HepG2 (cell line): ENCODE data around the gene SLC29A3. TPM values are rescaled to one million over a fixed set of nuclear protein-coding genes. Genes with fewer than 3 reads are reported as not detected.
"Not testable (repeated sequence)": the region's sequence is repeated elsewhere in the genome, so short reads cannot be mapped to it uniquely, and the experiment has no call there.

Experiments used
- ATAC-seq: fragments of 200-7000 bp; cut with Tn5 transposase; 3 replicates; pipeline ENCODE4 v1.9.1; 2020; ENCODE audit warnings: mild to moderate bottlenecking, moderate library complexity
- BruUV-seq: library from RNA; stranded (reverse); fragments of 400-500 nt; replicated peaks from 2 replicates; lab custom pipeline; 2021; lab: Mats Ljungman, UMichigan
- CTCF ChIA-PET: fragments of 300-600 bp; formaldehyde crosslinking; extraction: SDS; loops from one replicate; lab custom pipeline; 2021; ENCODE audit warnings: low total read pairs, inconsistent platforms, low intra/inter-chr PET ratio; lab: Yijun Ruan, JAX
- POLR2A ChIA-PET: fragments of 350-600 bp; sonication (Branson Sonifier 250); formaldehyde crosslinking; loops from one replicate; lab custom pipeline; 2020; ENCODE audit warnings: antibody characterized with exemption, inconsistent platforms; lab: Yijun Ruan, JAX
- DNase-seq: peaks from one replicate; pipeline ENCODE4 v3.0.0-alpha.2; 2015; ENCODE audit warnings: low spot score
- FAIRE-seq: peaks from 3 replicates; lab custom pipeline; 2011; peaks lifted over from hg19 to GRCh38; lab: Jason Lieb, UNC
- H2AFZ ChIP-seq: one replicate; pipeline ENCODE4 v1.6.1; 2011; ENCODE audit warnings: low read length, inconsistent platforms
- H3K27ac ChIP-seq: fragments of 300-600 bp; 3 replicates; pipeline ENCODE4 v1.8.0; 2011; ENCODE audit warnings: mixed run types, mild to moderate bottlenecking, mixed read lengths, low read length, inconsistent platforms; ENCODE audit not compliant: insufficient read depth; ENCODE audit errors: extremely low read length
- H3K27me3 ChIP-seq, 2 experiments: fragments of 200-600 bp in 1 of 2; 2 replicates in 1 of 2; 3 replicates in 1 of 2; pipeline versions ENCODE4 v1.6.0 to v1.8.0; 2011; ENCODE audit warnings: low read length in 2 of 2, mild to moderate bottlenecking in 2 of 2, moderate library complexity in 2 of 2, inconsistent platforms in 1 of 2; ENCODE audit not compliant: insufficient read depth in 2 of 2, control insufficient read depth in 1 of 2
- H3K36me3 ChIP-seq, 2 experiments: fragments of 200-600 bp in 1 of 2; replicated peaks in 1 of 2; 2 replicates in 1 of 2; 3 replicates in 1 of 2; pipeline versions ENCODE4 v1.5.1 to v1.8.0; 2011; ENCODE audit warnings: low read length in 2 of 2, inconsistent platforms in 1 of 2; ENCODE audit not compliant: insufficient read depth in 2 of 2, control insufficient read depth in 1 of 2
- H3K4me1 ChIP-seq: 2 replicates; pipeline ENCODE4 v1.5.1; 2012; ENCODE audit warnings: low read length, inconsistent platforms; ENCODE audit not compliant: insufficient read depth
- H3K4me2 ChIP-seq: 2 replicates; pipeline ENCODE4 v1.6.0; 2011; ENCODE audit warnings: low read depth, low read length, inconsistent platforms
- H3K4me3 ChIP-seq, 3 experiments: fragments of 200-600 bp in 1 of 3; sonication (generic), shearing (Covaris generic) in 1 of 3; replicated peaks in 1 of 3; 2 replicates each; pipeline ENCODE4 v1.5.1; 2011 to 2016; ENCODE audit warnings: low read length in 3 of 3, inconsistent platforms in 2 of 3, low read depth in 2 of 3, mild to moderate bottlenecking in 2 of 3, control low read depth in 1 of 3, mixed read lengths in 1 of 3; ENCODE audit not compliant: insufficient read depth in 1 of 3
- H3K79me2 ChIP-seq: one replicate; pipeline ENCODE4 v1.6.1; 2011; ENCODE audit warnings: low read length, inconsistent platforms; ENCODE audit not compliant: insufficient read depth
- H3K9ac ChIP-seq: 2 replicates; pipeline ENCODE4 v1.6.0; 2011; ENCODE audit warnings: mild to moderate bottlenecking, low read depth, low read length, inconsistent platforms; ENCODE audit not compliant: insufficient read depth
- H3K9me3 ChIP-seq: 2 replicates; pipeline ENCODE4 v1.5.1; 2012; ENCODE audit warnings: mild to moderate bottlenecking, low read length
- H4K20me1 ChIP-seq: 2 replicates; pipeline ENCODE4 v1.6.0; 2011; ENCODE audit warnings: inconsistent platforms, mild to moderate bottlenecking, low read length, moderate library complexity; ENCODE audit not compliant: insufficient read depth
- ZFX ChIP-seq: sonication (generic); formaldehyde crosslinking; IDR thresholded peaks from 2 replicates; pipeline ENCODE4 v1.4.0; 2020; ENCODE audit warnings: mild to moderate bottlenecking, low read depth, missing genetic modification reagents, moderate library complexity
- WGBS: methylation state at CpG from one replicate; pipeline ENCODE4 v1.1.6; 2017; ENCODE audit warnings: low lambda C conversion rate; 5-methylcytosine and 5-hydroxymethylcytosine counted together
- in situ Hi-C: cut with HindIII; loops from 2 replicates; pipeline ENCODE4 v1.10.0; 2017; ENCODE audit warnings: low pct_unique_long_range_greater_than_20kb; ENCODE audit not compliant: extremely low pct_ligation_motif_present
- intact Hi-C: fragments of 100-400 bp; cut with micrococcal nuclease; formaldehyde crosslinking; loops from one replicate; pipeline ENCODE4 v1.10.0; 2022; ENCODE audit not compliant: unreplicated experiment
- polyA plus RNA-seq, 8 experiments: library from polyadenylated mRNA; depleted of rRNA in 3 of 8; stranded (reverse) in 7 of 8; unstranded in 1 of 8; fragments of >200 nt; fragmentation: Illumina TruSeq in 4 of 8; extraction: Trizol in 4 of 8; gene quantifications; 2 replicates each; pipeline versions ENCODE4 v1.2.1 to v1.2.3, GENCODE V29; 2011 to 2016; ENCODE audit warnings: low read depth in 4 of 8, missing spikeins in 1 of 8, mixed read lengths in 1 of 8; ENCODE audit not compliant: insufficient read depth in 1 of 8
- total RNA-seq, 5 experiments: library from RNA; depleted of rRNA; stranded (reverse); fragments of >200 nt; fragmentation: Illumina TruSeq; extraction: Trizol; gene quantifications; 2 replicates each; pipeline ENCODE4 v1.2.3, GENCODE V29; 2016; ENCODE audit warnings: low read depth in 1 of 5
- TF ChIP-seq, protein P1 (sequence below): sonication (generic); formaldehyde crosslinking; IDR thresholded peaks from 2 replicates; pipeline ENCODE4 v1.9.0; 2021; ENCODE audit warnings: mild to moderate bottlenecking, missing genetic modification reagents
- TF ChIP-seq, protein P2 (sequence below): fragments of 450-650 bp; IDR thresholded peaks from 2 replicates; pipeline ENCODE4 v1.6.1; 2017; ENCODE audit warnings: mild to moderate bottlenecking
- TF ChIP-seq, protein P3 (sequence below): sonication (generic); formaldehyde crosslinking; IDR thresholded peaks from 2 replicates; pipeline ENCODE4 v1.5.0; 2020; ENCODE audit warnings: mild to moderate bottlenecking, missing genetic modification reagents

The SLC29A3 gene
- total and polyA plus RNA-seq, 2 of the 13 experiments (the other 11 are each of a cell fraction or from before 2014, with no cell fraction given) = 8.6 to 11.8 TPM

DNA sequence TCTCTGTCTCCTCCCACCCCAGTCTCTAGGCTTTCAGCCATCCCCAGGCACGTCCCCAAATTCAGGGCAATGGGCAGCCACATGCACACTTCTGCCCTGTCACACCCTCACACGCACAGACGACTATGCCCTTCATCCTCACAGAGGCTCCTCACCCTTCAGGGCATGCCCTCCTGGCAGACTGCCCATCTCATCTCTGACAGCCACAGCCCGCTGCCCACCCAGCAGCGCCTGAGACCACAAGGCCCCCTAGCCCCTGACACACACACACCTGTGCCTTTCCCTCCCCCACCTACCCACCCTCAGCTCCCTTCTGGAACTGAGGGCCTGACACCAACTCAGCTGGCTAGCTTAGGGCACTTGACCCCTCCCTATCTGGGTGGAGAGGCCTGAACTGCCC, 23.0 kb upstream of the SLC29A3 start (continued):
- TF ChIP-seq, protein P1, sequence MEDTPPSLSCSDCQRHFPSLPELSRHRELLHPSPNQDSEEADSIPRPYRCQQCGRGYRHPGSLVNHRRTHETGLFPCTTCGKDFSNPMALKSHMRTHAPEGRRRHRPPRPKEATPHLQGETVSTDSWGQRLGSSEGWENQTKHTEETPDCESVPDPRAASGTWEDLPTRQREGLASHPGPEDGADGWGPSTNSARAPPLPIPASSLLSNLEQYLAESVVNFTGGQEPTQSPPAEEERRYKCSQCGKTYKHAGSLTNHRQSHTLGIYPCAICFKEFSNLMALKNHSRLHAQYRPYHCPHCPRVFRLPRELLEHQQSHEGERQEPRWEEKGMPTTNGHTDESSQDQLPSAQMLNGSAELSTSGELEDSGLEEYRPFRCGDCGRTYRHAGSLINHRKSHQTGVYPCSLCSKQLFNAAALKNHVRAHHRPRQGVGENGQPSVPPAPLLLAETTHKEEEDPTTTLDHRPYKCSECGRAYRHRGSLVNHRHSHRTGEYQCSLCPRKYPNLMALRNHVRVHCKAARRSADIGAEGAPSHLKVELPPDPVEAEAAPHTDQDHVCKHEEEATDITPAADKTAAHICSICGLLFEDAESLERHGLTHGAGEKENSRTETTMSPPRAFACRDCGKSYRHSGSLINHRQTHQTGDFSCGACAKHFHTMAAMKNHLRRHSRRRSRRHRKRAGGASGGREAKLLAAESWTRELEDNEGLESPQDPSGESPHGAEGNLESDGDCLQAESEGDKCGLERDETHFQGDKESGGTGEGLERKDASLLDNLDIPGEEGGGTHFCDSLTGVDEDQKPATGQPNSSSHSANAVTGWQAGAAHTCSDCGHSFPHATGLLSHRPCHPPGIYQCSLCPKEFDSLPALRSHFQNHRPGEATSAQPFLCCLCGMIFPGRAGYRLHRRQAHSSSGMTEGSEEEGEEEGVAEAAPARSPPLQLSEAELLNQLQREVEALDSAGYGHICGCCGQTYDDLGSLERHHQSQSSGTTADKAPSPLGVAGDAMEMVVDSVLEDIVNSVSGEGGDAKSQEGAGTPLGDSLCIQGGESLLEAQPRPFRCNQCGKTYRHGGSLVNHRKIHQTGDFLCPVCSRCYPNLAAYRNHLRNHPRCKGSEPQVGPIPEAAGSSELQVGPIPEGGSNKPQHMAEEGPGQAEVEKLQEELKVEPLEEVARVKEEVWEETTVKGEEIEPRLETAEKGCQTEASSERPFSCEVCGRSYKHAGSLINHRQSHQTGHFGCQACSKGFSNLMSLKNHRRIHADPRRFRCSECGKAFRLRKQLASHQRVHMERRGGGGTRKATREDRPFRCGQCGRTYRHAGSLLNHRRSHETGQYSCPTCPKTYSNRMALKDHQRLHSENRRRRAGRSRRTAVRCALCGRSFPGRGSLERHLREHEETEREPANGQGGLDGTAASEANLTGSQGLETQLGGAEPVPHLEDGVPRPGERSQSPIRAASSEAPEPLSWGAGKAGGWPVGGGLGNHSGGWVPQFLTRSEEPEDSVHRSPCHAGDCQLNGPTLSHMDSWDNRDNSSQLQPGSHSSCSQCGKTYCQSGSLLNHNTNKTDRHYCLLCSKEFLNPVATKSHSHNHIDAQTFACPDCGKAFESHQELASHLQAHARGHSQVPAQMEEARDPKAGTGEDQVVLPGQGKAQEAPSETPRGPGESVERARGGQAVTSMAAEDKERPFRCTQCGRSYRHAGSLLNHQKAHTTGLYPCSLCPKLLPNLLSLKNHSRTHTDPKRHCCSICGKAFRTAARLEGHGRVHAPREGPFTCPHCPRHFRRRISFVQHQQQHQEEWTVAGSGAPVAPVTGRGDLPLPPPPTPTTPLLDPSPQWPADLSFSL (CRISPR knock-in tag) = no peak
- TF ChIP-seq, protein P2, sequence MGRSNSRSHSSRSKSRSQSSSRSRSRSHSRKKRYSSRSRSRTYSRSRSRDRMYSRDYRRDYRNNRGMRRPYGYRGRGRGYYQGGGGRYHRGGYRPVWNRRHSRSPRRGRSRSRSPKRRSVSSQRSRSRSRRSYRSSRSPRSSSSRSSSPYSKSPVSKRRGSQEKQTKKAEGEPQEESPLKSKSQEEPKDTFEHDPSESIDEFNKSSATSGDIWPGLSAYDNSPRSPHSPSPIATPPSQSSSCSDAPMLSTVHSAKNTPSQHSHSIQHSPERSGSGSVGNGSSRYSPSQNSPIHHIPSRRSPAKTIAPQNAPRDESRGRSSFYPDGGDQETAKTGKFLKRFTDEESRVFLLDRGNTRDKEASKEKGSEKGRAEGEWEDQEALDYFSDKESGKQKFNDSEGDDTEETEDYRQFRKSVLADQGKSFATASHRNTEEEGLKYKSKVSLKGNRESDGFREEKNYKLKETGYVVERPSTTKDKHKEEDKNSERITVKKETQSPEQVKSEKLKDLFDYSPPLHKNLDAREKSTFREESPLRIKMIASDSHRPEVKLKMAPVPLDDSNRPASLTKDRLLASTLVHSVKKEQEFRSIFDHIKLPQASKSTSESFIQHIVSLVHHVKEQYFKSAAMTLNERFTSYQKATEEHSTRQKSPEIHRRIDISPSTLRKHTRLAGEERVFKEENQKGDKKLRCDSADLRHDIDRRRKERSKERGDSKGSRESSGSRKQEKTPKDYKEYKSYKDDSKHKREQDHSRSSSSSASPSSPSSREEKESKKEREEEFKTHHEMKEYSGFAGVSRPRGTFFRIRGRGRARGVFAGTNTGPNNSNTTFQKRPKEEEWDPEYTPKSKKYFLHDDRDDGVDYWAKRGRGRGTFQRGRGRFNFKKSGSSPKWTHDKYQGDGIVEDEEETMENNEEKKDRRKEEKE = no peak
- no peak for TF ChIP-seq ZFX
- TF ChIP-seq, protein P3, sequence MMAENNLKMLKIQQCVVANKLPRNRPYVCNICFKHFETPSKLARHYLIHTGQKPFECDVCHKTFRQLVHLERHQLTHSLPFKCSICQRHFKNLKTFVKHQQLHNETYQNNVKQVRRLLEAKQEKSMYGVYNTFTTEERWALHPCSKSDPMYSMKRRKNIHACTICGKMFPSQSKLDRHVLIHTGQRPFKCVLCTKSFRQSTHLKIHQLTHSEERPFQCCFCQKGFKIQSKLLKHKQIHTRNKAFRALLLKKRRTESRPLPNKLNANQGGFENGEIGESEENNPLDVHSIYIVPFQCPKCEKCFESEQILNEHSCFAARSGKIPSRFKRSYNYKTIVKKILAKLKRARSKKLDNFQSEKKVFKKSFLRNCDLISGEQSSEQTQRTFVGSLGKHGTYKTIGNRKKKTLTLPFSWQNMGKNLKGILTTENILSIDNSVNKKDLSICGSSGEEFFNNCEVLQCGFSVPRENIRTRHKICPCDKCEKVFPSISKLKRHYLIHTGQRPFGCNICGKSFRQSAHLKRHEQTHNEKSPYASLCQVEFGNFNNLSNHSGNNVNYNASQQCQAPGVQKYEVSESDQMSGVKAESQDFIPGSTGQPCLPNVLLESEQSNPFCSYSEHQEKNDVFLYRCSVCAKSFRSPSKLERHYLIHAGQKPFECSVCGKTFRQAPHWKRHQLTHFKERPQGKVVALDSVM (CRISPR knock-in tag) = no peak

DNA sequence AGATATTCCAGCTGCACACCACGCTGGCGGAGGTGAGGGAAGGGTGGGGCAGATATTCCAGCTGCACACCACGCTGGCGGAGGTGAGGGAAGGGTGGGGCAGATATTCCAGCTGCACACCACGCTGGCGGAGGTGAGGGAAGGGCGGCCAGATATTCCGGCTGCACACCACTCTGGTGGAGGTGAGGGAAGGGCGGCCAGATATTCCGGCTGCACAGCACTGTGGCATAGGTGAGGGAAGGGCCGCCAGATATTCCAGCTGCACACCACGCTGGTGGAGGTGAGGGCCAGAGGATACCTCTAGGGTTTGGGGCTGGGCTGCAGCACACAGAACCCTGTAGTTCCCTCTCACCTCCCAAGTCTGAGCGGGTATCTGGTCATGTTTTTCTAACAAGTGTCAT, 22.2 kb upstream of the SLC29A3 start:
- H3K27ac ChIP-seq, ATAC-seq, BruUV-seq, FAIRE-seq, CTCF ChIA-PET, POLR2A ChIA-PET, intact Hi-C loops, in situ Hi-C loops, DNase-seq, H3K79me2 ChIP-seq, H3K9me3 ChIP-seq, H3K4me2 ChIP-seq, H3K36me3 ChIP-seq, H3K9ac ChIP-seq, H4K20me1 ChIP-seq, H2AFZ ChIP-seq, H3K4me3 ChIP-seq: not testable (repeated sequence)
- WGBS = 43% methylated on average over 12 of the region's 13 CpGs
- H3K4me1 ChIP-seq = peaks cover 16% of the 10 kb centered on the region
- peaks cover 2 to 30% of the 10 kb centered on the region in 2 experiments; a peak in 3 of 5 replicates for H3K27me3 ChIP-seq
